OCI-LY7 (cell line): ENCODE data around the gene IMMP2L.

Experiments
- EZH2phosphoT487 ChIP-seq: fragments of 200-600 bp; sonication (generic); IDR thresholded peaks from 2 replicates; pipeline ENCODE4 v1.6.1; 2018; ENCODE audit warnings: low read depth, borderline replicate concordance, mild to moderate bottlenecking, mixed run types, antibody characterized with exemption, low read length, moderate library complexity, mixed read lengths
- TF ChIP-seq, protein P1 (sequence below): fragments of 200-600 bp; sonication (generic); conservative IDR thresholded peaks from 2 replicates; pipeline ENCODE4 v1.5.1; 2014; ENCODE audit warnings: mild to moderate bottlenecking, antibody characterized with exemption, low read length, moderate library complexity, mixed read lengths

DNA sequence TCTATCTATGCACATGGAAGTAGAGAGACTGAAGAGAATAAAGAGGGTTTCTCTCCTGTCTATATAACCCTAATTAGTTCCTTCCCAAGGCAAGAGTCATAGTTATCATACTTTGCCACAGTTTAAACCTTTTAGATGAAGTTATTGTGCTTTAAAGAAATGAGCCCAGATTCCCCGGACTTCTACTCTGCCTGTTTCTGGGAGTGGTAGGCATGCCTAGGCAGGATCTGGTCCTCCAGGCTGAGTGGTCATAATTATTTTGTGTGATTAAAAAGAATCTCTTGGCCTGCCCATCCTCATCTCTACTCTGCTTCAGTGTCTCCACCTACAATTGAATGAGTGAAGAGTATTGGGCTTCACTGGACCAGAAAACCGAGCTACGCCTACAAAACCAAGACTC is 179.2 kb downstream of the IMMP2L start:
- TF ChIP-seq, protein P1, sequence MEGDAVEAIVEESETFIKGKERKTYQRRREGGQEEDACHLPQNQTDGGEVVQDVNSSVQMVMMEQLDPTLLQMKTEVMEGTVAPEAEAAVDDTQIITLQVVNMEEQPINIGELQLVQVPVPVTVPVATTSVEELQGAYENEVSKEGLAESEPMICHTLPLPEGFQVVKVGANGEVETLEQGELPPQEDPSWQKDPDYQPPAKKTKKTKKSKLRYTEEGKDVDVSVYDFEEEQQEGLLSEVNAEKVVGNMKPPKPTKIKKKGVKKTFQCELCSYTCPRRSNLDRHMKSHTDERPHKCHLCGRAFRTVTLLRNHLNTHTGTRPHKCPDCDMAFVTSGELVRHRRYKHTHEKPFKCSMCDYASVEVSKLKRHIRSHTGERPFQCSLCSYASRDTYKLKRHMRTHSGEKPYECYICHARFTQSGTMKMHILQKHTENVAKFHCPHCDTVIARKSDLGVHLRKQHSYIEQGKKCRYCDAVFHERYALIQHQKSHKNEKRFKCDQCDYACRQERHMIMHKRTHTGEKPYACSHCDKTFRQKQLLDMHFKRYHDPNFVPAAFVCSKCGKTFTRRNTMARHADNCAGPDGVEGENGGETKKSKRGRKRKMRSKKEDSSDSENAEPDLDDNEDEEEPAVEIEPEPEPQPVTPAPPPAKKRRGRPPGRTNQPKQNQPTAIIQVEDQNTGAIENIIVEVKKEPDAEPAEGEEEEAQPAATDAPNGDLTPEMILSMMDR, result no peak
- no peak for TF ChIP-seq EZH2phosphoT487
